ENCODE data around the gene PPID. TPM values are rescaled to one million over a fixed set of nuclear protein-coding genes. Genes with fewer than 3 reads are reported as not detected.

PPID gene
- total RNA-seq, 1 experiment from 2014 or later, result 43.3 TPM

DNA sequence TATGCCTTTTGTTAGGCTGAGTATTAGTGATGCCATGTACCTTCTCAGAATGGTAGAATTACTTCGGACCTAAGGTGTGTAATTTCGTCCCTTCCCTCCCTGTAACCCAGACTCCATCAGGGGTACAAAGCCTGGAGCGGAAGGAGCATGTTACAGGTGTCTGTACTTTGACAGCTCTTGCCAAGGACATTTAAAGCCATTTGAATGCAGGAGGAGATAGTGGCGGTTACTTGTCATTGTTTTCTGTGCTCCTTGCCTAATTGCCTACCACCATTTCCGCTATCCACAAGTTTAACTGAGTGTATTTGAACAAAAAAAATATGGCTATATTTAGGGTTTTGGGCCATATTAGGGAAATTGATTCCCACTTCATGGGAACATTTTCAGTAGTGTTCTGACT lies 47.5 kb upstream of the PPID start:
- peaks cover 32% of the 10 kb centered on the region for H3K4me1 ChIP-seq (ENCODE audit: insufficient read depth, low read length)
- H3K9me2 ChIP-seq (replicated peaks; ENCODE audit: low read length), result no peaks in the 10 kb centered on the region
- no peak for TF ChIP-seq CTCF (conservative IDR thresholded peaks at IDR 0.05; ENCODE audit: low read depth, low read length)
- no peak for TF ChIP-seq EZH2phosphoT487 (IDR thresholded peaks at IDR 0.05; ENCODE audit: borderline replicate concordance, low read length)
- TF ChIP-seq EZH2 (IDR thresholded peaks at IDR 0.05; ENCODE audit: low read length, unreplicated experiment), result no peak
- POLR2A ChIA-PET (ENCODE audit: unreplicated experiment), result no interaction called here
- H2AFZ ChIP-seq (ENCODE audit: low read length), result no peak overlapping the region
- CTCF ChIA-PET, result no interaction called here
- no TSS peak for BruUV-seq (replicated peaks)
- intact Hi-C loops (cut with micrococcal nuclease), result no loop called here
- H3K9ac ChIP-seq (ENCODE audit: low read length), result no peak overlapping the region
- H3K4me2 ChIP-seq (ENCODE audit: low read length), result peak overlapping the region; percentile 87
- no peaks in the 10 kb centered on the region for H3K36me3 ChIP-seq (ENCODE audit: low read depth, low read length)
- H4K20me1 ChIP-seq (ENCODE audit: low read length), result no peaks in the 10 kb centered on the region; the same call in 1 of the 2 replicates
- H3K27me3 ChIP-seq (ENCODE audit: low read length), result no peaks in the 10 kb centered on the region
- DNase-seq (no peak), ATAC-seq (no peak)
- peak overlapping the region; percentile 96; the same call in 1 of the 2 replicates for H3K4me3 ChIP-seq (ENCODE audit: low read length)
- no peak overlapping the region for H3K27ac ChIP-seq (ENCODE audit: low read length)
- H3F3A ChIP-seq (ENCODE audit: low read length, unreplicated experiment), result no peaks in the 10 kb centered on the region
- no peaks in the 10 kb centered on the region for H3K9me3 ChIP-seq (ENCODE audit: low read length)
- H3K79me2 ChIP-seq (ENCODE audit: low read length), result peaks cover 53% of the 10 kb centered on the region

DNA sequence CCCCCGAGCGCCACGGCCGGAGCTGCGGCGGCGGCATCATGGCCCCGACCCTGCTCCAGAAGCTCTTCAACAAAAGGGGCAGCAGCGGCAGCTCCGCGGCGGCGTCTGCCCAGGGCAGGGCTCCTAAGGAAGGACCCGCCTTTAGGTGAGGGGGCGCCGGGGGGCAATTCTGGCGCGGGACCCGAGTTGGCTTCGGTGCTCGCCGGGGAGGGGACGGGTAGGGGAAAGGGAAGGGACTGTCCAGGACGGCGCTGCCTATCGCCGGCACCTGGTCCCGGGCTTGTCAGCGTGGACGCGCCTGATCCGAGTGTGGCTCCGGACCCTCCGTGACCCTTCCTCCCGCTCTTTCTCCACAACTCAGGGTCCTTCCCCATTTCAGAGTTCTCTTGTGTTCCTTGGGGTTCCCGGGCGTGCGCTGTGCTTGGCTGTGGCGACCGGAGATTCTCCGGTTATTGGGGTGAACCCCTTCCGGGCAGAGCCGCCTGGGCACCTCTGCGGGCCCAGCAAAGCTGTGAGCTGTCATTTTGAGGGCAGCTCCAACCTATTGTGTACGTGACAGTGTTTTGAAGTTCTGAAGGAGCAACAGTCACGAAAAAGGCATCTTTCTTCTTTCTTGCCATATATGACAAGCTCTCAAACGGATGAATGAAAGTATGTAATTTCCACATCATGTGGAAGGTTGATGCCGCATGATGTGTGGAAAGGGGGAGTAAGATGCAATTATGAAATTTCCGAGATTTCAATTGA lies 46.2 kb upstream of the PPID start:
- Histone ChIP-seq H3K36me3 (ENCODE audit: low read depth, low read length) (no peaks in the 10 kb centered on the region), H3K4me2 (ENCODE audit: low read length) (peak overlapping the region; percentile 87), H3K4me3 (ENCODE audit: low read length) (peak overlapping the region; percentile 96), H3K27ac (ENCODE audit: low read length) (no peak overlapping the region), H3K27me3 (ENCODE audit: low read length) (no peaks in the 10 kb centered on the region), H3K9ac (ENCODE audit: low read length) (peak overlapping the region; percentile 73), H2AFZ (ENCODE audit: low read length) (peak overlapping the region; percentile 81), H3F3A (ENCODE audit: low read length, unreplicated experiment) (no peaks in the 10 kb centered on the region), H3K9me3 (ENCODE audit: low read length) (no peaks in the 10 kb centered on the region), H3K9me2 (replicated peaks; ENCODE audit: low read length) (no peaks in the 10 kb centered on the region), H3K79me2 (ENCODE audit: low read length) (peaks cover 43% of the 10 kb centered on the region), H3K4me1 (ENCODE audit: insufficient read depth, low read length) (peaks cover 22% of the 10 kb centered on the region), H4K20me1 (ENCODE audit: low read length) (no peaks in the 10 kb centered on the region; the same call in 1 of the 2 replicates)
- ChIA-PET POLR2A (ENCODE audit: unreplicated experiment) (interaction anchor here (0.6 kb wide), 1 partner anchor 41 kb away, joined by 3 read pairs; no protein-coding TSS in a partner anchor), CTCF (no interaction called here)
- TSS peak; percentile 46 for BruUV-seq (replicated peaks)
- no peak for TF ChIP-seq EZH2 (IDR thresholded peaks at IDR 0.05; ENCODE audit: low read length, unreplicated experiment)
- no peak for TF ChIP-seq CTCF (conservative IDR thresholded peaks at IDR 0.05; ENCODE audit: low read depth, low read length)
- TF ChIP-seq EZH2phosphoT487 (IDR thresholded peaks at IDR 0.05; ENCODE audit: borderline replicate concordance, low read length), result no peak
- DNase-seq, result peak; percentile 33
- intact Hi-C loops (cut with micrococcal nuclease), result loop anchor here (5.0 kb wide), 1 partner anchor 37 kb away; no protein-coding TSS in a partner anchor
- peak; percentile 51 for ATAC-seq

Data from PC-3 (cell line).